SK-N-MC (cell line): ENCODE measurements around the gene PROX1.

Source experiments
- DNase-seq: peaks from one replicate; pipeline ENCODE4 v3.0.0-alpha.2; 2011; ENCODE audit warnings: low read depth, low spot score
- H3K27ac ChIP-seq: fragments of 200-600 bp; sonication (generic); 2 replicates; pipeline ENCODE4 v1.5.1; 2016; ENCODE audit warnings: mixed run types
- H3K36me3 ChIP-seq: fragments of 200-600 bp; sonication (generic); 2 replicates; pipeline ENCODE4 v1.6.1; 2017; ENCODE audit warnings: antibody characterized with exemption, low read length, mixed read lengths; ENCODE audit not compliant: insufficient read depth
- H3K4me3 ChIP-seq: fragments of 200-600 bp; sonication (generic); 2 replicates; pipeline ENCODE4 v1.5.1; 2016
- H3K9ac ChIP-seq: fragments of 200-600 bp; sonication (generic); 2 replicates; pipeline ENCODE4 v1.8.0; 2017; ENCODE audit warnings: mixed run types, mixed read lengths; ENCODE audit not compliant: insufficient read length
- H3K9me3 ChIP-seq: fragments of 200-600 bp; sonication (generic); 2 replicates; pipeline ENCODE4 v1.6.1; 2017; ENCODE audit warnings: low read depth, mild to moderate bottlenecking, antibody characterized with exemption, low read length, moderate library complexity, mixed read lengths
- EZH2 ChIP-seq: fragments of 200-600 bp; sonication (generic); IDR thresholded peaks from one replicate; pipeline ENCODE4 v1.6.1; 2017; ENCODE audit warnings: antibody characterized with exemption
- FOXP2 ChIP-seq: optimal IDR thresholded peaks from 2 replicates; pipeline ENCODE3; 2011; ENCODE audit warnings: mild to moderate bottlenecking, moderate library complexity; ENCODE audit not compliant: insufficient read depth; ENCODE audit errors: extremely low read length, control extremely low read depth
- POLR2AphosphoS5 ChIP-seq: IDR thresholded peaks from 2 replicates; pipeline ENCODE4 v1.6.1; 2012; ENCODE audit warnings: mild to moderate bottlenecking, low read depth, low read length, borderline replicate concordance

Gene PROX1

DNA sequence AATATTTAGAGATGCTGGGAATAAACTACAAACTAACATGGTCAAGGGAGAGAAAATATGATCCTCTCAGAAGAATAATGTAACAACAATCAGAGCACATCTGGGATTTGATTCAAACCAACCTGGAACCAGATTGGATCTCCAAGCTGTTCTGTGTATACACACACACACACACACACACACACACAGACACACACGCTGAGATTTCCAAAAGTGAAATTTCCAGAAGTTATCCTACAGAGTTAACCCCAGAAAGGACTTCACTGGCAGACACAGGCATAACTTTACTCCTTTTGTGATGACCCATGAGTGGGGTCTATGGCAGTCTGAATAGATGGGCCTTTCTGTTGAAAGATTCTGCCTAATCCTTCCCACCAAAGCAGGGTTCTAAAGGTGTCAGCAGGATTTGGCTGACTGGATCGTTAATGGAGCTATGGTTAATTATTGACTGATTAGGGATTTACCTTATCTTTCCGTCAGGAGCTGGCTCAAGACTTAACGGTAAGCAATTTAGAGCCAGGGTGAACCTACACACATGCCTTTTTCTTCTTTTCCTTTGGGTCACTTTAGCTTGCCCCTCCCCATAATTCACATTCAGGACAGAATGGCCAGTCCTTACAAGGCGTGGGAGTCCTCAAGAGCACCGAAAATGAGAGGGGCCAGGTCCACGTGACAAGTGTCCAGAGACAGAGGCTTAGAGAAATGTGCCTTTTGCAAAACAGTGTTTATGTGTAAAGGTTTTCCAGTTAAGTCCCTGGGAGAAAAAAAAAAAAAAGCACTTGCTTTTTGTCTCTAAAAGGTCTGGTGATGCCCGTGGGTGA, 10.9 kb upstream of the PROX1 start:
- TF ChIP-seq POLR2AphosphoS5 = no peak
- no peak for TF ChIP-seq EZH2
- TF ChIP-seq FOXP2 = no peak
- H3K4me3 ChIP-seq = no peak overlapping the region

DNA sequence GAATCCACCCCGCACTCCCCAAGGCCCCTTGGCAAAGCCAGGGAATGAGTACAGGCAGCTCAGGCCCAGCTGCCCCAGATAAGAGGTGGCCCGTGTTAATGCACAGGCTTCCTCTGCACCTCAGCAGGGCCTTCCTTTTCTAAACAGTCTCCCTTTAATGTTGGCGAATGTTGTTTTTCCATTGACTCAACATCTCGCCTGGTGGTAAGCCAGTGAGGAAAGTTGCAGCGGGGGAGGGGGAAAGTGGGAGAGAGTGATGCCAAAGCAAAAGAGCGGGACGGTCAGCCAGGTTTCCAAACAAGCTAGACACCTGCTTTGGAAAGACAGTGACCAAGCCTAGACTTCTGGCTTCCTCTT, 10.3 kb upstream of the PROX1 start:
- DNase-seq = no peak
- H3K36me3 ChIP-seq = no peaks in the 10 kb centered on the region
- TF ChIP-seq EZH2 = no peak
- no peak overlapping the region for H3K9ac ChIP-seq
- H3K27ac ChIP-seq = no peak overlapping the region
- H3K4me3 ChIP-seq = no peak overlapping the region
- no peaks in the 10 kb centered on the region for H3K9me3 ChIP-seq

More for the DNA sequence above, 10.9 kb upstream of the PROX1 start:
- Histone ChIP-seq H3K36me3 (no peaks in the 10 kb centered on the region), H3K9me3 (no peaks in the 10 kb centered on the region), H3K9ac (no peak overlapping the region), H3K27ac (no peak overlapping the region)
- no peak for DNase-seq

DNA sequence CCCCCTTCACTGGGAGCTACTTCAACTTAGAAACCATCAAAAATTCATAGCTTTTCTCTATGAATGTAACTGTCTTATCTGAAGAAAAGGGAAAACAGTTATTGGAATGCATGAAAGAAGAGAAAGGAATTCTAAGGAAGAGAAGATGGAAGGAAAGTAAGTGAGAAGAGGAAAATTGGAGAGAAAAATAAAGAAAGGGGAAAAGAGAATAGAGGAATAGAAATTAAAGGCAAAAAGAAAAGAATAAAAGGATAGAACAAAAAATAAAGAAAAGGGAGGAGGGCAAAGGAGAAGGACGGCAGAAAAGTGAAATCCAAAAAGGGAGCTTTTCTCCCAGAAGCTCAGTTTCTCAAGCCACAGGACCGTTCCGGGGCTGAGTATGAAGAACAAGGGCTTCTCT, 9.9 kb upstream of the PROX1 start:
- no peak overlapping the region for H3K27ac ChIP-seq
- no peaks in the 10 kb centered on the region for H3K36me3 ChIP-seq
- DNase-seq = no peak
- no peak overlapping the region for H3K9ac ChIP-seq
- TF ChIP-seq FOXP2 = no peak
- TF ChIP-seq POLR2AphosphoS5 = no peak
- no peak for TF ChIP-seq EZH2
- no peak overlapping the region for H3K4me3 ChIP-seq
- no peaks in the 10 kb centered on the region for H3K9me3 ChIP-seq

DNA sequence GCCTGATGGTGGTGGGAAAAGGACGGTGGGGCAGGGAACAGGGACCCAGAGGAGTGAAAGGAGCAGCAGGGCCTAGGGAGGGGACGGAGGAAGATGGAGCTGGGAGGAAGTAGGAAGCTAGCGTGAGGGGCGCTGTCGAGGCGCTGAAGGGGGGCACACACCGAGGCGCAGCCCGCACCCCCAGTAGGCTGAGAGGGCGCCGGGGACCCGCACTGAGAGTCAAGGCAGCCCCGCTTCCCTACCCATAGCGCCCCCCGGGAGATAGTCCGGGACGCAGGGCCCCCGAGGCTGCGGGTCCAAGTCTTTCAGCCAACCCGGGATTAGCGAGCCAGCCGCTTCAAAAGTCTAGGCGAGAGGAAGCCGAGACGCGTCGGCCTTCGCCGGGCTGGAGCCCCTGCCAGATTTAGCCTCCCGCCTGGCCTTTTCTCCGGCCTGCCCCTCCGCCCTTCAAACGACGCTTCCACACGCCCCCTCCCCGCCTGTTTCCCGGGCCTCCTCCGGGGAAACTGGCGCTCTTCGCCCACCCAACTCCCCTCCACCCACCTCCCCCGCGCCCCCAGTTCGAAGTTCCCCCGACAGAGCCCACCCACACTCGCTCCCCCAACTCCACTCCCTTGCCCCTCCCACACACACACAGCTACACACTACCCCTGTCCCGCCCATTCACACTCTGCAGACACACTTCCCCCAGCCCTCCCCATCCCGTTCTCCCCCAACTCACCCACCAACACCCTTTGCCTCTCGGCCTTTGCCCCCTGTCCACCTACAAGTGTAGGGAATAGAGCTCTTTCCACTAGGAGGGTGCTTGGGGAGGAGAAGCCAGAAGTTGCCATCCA, 7.8 kb upstream of the PROX1 start:
- TF ChIP-seq EZH2 = no peak
- no peak for DNase-seq
- Histone ChIP-seq H3K4me3 (no peak overlapping the region), H3K27ac (no peak overlapping the region), H3K9me3 (no peaks in the 10 kb centered on the region), H3K9ac (no peak overlapping the region), H3K36me3 (no peaks in the 10 kb centered on the region)

DNA sequence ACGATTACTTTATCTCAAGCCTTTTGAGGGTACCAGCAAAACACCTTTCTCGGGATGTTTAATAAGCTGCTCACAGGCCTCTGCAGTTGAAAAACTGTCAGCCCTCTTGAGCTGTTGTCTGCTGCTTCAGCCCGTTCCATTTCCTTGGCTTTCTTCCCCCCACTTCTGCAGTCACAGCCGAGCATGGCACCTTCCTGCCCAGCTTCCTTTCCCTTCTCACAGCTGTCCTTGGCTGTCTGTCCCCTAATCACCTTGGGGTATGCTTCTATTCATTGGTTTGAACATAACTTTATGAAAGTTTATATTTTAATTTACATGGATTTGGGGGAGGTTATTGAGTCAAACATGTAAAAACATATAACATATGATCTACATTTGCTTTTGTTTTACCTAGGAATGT, 6.9 kb upstream of the PROX1 start:
- Histone ChIP-seq H3K4me3 (no peak overlapping the region), H3K36me3 (no peaks in the 10 kb centered on the region)

DNA sequence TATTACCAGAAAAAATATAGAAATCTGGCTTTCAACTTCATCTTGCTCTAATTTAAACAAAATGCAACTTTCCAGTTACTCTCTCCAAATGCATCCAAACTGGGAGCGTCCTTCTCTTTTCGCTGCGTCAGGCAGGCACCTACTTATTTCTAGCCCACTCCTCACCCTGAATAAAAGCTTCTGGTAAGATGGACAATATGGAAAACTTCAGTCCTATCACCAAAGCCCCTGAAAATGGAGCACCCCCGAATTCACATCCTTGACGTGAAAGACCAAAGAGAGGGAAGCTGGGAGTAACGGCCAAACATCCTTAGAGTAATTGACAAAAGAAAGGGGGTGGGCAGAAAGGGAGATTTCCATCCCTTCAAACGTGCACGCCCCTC, 5.5 kb upstream of the PROX1 start:
- no peak overlapping the region for H3K9ac ChIP-seq
- DNase-seq = no peak
- no peak overlapping the region for H3K4me3 ChIP-seq
- no peaks in the 10 kb centered on the region for H3K9me3 ChIP-seq
- H3K27ac ChIP-seq = no peak overlapping the region
- TF ChIP-seq FOXP2 (no peak), POLR2AphosphoS5 (no peak)
- H3K36me3 ChIP-seq = no peaks in the 10 kb centered on the region

More for the DNA sequence above, 6.9 kb upstream of the PROX1 start:
- Histone ChIP-seq H3K9me3 (no peaks in the 10 kb centered on the region), H3K9ac (no peak overlapping the region), H3K27ac (no peak overlapping the region)
- no peak for DNase-seq
- TF ChIP-seq POLR2AphosphoS5 = no peak
- no peak for TF ChIP-seq FOXP2
- TF ChIP-seq EZH2 = no peak

DNA sequence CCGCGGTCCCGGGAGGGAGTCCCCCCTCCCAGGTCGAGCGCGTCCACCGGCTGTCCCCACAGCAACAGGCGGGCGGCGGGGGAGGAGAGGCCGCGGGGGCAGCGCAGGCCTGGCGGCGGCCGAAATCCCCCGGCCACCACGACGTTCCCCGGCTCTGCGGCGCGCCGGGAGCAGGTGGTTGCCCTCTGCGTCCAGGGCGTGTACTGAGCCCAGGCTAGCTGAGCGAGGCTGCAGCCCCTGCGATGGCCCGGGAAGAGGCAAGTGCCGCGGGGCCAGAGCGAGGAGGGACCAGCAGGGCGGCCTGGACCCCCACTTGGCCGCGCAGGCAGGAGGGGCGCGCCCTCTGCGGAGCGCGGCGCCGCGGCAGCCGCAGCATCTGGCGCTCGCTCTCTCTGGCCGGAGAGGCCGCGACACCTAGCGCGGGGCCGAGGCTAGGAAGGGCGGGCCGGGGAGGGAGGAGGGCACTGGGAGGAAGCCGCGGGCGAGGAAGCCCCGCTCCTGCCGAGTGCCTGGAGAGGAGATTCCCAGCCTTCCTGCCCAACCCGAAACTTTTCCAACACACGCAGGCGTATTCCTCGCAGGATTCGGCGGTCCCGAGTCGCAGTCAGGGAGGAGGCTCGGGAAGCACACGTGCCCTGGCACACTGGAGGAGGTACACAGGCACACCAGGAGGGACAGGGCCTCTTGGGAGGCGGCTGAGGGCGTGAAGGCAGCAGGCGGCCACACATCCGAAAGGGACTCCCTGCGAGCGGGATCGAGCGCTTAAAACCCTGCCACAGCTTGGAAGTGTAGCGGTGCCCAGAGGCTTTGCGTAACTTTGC, 4.9 kb upstream of the PROX1 start:
- Histone ChIP-seq H3K9ac (no peak overlapping the region), H3K4me3 (no peak overlapping the region), H3K27ac (no peak overlapping the region), H3K36me3 (no peaks in the 10 kb centered on the region), H3K9me3 (no peaks in the 10 kb centered on the region)
- no peak for DNase-seq
- TF ChIP-seq EZH2 = no peak

DNA sequence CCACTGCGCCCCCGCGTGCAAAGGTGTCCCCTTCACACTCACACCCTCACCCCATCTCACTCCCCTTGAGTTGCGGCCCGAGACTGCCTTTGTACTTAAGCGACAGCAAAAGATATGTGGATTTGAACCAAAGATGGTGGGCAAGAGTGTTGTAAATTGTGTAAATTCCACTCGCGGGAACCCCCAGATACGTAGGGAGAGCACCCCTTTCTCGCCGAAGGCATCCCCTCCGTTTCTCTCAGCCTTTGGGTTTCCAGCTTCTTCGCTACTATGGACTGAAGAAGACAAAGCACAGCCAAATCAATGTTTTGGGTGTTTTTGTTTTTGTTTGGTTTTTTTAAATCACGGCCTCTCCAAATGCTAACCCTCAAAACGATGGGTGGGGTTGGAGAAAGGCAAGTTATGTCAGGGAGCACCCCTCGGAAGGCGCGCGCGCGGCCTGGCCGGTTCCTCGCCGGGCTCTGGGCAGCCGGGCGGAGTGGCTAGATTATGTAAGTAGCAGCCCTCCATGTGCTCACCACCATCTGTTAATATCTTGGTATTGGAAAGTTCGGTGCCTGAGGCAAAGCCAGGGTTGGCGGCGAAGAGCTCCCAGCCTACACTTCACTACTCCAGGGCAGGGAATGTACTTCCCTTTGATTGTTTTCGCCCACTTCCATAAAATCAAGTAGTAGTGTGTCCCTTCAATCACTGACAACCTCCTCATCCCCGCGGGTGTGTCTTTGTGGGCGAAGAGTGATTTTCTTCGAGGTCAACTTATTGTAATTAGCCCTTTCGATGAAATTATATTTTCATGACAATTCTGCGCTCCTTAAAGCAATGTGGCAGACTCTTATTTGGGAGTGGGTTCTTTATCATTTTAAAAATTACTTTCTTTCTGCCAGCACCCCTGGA, 4.0 kb upstream of the PROX1 start:
- no peak for TF ChIP-seq POLR2AphosphoS5
- no peak for TF ChIP-seq FOXP2
- no peak for TF ChIP-seq EZH2
- Histone ChIP-seq H3K4me3 (no peak overlapping the region), H3K9me3 (no peaks in the 10 kb centered on the region), H3K9ac (no peak overlapping the region), H3K36me3 (no peaks in the 10 kb centered on the region), H3K27ac (no peak overlapping the region)
- DNase-seq = no peak
